OCI-M2 (cell line): Measurements from ENCODE around the gene CPEB4.

Source experiments
- DNase-seq: peaks from one replicate; lab custom pipeline; 2025; ENCODE audit not compliant: unreplicated experiment; lab: John Stamatoyannopoulos, UW

CPEB4 gene

DNA sequence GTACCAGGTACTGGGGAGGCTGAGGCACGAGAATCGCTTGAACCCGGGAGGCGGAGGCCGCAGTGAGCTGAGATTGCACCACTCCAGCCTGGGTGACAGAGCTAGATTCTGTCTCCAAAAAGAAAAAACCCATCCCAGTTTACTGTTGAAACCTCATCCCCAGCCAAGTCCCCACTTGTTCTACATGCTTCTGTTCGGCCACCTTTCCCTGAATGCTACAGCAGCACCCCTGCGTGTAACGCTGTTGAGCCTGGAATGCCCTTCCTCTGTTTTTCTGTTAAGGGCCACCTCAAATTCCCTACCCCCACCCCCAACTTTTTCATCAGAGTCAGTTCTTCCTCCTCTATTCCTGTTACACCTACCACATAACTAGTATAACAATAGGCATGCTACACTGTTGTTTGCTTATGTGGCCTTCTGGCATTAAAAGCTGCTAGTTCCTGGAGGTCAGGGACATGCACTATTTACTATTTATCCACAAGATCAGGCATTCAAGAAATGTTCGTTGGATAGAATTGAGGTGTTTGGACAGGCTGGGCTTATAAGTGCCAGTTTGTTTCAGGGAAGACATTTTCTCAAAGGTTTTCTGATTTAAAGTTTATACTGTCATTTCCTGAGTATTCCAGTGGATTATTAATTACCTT lies 53.7 kb downstream of the CPEB4 start:
- no peak for DNase-seq

DNA sequence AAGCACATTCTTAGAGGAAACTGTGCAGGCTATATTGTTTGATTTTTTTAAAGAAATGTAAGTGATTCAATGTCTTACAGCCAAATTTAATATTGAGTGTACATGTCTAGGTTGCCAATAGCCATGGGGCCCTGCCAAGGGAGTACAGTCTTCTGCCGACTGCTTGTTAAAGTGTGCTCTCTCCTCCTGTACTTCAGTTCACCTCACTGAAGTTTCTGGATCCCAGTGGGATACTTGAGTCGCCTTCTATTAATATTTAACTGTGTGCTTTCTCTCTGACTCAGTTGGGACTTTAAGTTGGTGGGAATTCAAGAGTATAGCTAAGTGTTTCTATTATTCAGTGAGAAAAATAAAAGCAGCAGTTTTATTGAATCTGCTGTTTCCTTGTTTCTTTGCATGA lies 56.4 kb downstream of the CPEB4 start:
- no peak for DNase-seq

DNA sequence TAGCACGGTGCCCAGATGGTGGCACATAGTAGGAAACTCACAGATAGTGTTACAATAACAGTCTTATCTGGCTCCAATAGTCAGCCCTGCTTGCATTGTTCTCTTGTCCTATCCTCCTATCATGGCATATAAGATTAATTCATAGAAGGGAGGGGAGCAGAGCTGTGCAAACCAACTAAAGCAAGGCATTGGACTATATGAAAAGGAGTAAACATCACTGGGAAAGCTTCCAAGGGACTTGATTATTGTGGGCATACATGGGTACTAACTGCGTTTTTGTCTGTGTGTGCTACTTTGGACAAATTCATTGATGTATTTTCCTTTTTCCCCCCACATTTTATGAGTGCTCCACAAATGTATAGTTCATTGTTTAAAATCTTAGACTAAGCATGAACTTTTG lies 57.0 kb downstream of the CPEB4 start:
- no peak for DNase-seq

DNA sequence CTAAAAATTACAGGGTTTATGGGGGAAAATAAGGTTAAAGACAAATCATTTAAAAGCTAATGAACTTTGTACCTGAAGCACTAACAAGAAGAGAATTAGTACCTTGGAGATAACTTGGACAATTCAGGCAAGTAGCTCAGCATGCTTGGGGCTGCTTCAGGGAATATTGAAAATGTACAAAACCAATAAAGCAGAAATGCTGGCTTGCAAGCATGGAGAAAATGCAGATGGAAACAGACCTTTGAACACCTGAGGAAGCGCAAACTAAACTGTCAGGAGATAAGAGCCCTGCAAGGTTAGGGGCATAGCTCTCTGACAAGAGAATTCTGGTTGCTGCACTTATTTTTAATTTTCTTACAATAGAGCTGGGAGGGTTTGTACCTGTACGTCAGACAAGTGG lies 58.2 kb downstream of the CPEB4 start:
- DNase-seq, result no peak

DNA sequence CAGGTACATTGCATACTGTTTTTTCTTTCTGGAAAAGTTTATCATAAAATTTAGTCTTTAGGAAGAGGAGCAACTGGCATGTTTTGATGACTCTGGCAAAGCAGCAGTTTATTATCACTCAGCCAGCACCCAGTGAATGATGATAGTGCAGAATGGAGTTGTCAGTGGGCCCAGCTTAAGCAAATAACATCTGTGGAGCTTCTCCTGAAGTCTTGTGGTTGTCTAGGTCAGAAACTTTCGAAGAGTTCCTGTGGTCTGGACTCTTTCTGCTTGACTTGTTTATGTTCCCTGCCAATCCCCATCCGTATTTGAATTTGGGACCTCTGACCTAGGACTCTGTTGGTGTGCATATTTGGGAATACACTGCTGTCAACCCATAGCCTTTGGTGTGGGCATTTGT lies 62.7 kb downstream of the CPEB4 start:
- no peak for DNase-seq

DNA sequence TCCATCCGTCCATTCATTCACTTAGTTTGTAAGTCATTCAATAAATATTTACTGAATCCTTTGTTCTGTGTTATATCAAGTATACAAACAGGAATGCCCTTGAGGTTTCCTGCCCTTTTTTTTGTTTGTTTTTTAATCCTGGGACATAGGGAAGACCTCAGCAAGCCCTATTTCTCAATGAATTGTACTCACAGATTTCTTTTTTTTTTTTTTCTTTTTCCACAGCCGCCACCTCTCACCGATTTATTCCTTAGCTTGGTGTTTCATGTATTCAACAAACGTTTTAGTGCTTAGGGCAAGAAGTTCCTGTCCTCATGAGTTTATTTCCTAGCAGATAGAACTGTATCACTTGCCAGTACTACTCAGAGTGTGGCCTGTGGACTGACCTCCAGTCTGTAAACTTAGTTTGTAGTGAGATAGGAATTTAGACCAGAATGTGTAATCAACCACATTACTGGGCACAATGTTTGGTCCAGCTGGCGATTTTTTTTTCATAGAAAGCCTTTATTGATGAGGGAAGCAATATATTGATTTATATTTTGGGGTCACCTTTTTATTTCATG lies 65.5 kb downstream of the CPEB4 start:
- no peak for DNase-seq

DNA sequence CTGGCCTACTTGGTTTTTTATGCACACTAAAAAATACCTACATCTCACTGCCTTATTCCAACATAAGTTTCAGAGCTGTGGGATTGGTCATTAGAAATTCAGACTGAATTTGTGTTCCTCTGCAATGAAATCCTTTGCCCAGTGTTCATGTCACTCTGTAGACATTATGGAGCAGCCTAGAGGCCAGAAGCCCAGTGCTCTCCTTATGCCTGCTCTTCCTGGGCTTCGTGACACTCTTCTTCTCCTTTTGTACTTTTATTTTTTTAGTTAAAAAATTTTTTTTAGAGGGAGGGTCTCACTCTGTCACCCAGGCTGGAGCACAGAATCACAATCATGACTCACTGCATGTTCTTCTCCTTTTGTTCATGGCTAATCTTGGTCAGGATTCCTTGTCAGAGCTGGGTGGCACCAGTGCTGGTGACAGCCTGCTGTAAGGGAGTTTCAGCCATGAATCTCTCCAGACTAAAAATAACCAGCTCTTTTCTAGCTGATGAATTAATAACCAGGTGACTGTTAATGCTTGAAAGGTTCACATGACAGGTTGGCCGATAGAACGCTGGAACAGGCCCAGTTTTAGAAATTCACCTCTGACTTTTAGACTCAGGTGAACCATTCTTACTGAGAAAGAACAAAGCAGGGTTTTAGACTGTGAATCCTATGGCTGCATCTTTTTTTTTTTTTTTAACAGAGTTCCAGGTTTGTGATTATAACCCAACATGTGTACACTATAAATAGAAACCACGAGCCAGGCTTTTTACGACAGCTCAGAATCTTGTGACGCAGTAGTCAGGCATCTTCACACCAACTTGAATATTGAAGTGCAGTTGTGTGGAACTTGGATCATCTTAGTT lies 66.7 kb downstream of the CPEB4 start:
- no peak for DNase-seq

DNA sequence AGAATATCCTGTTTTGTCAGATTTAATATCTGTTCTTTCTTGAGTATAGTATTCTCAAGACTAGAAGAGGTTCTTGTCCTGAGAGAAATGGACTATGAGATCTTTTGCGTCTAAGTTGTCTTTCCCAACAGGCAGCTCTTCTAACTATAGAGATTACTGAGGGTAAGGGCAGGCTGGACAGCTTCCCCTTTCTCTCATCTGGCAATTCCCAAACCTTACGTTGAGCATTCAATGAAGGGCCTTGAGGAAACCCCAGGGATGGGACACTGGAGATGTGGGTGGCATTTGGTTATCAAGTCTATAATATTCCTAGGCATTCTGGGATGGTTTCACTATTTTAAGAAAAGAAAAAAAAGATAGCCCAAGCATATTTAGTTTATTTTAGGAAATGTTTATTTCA lies 72.8 kb downstream of the CPEB4 start:
- DNase-seq, result no peak

DNA sequence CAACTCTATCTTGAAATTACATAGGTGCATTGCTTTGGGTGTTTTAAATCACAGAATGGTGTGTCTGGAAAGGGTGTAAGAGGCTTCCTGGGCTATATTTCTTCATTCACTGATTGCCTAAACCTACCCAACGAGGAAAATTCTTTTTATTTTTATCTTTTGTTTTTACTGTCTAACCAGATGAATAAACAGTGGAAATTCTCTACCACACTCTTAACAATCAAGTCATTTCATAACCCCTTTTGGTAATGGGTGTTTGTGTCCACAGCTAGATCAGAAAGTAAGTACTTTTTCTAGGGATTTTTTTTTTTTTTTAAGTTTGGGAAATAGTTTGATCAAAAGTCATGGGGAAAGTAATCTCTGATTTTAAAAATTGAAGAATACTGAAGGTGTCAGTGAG lies 73.3 kb downstream of the CPEB4 start:
- no peak for DNase-seq

DNA sequence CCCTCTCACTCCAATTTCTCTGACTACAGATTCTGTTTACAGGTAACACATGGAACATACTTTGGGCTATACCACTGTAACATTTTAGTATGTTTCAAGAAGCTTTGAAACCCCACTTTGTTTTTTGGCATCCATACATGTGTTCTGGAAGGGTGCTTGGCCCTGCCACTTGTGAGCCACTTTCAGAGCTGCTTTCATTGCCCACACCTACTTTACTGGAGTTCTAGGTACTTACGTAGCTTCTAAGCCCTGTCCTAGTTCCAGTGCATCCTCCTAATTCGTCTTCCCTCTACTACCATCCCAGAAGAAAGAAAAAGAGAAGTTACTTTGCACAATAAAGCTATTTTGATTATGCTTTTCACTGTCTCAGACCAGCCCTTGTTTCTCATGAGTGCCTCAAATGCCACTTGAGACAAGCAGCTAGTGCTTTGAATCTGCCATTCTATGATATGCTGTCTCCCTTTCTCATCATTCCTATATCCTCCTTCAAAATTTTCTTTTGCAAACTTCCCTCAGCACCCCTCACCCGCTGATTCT lies 74.4 kb downstream of the CPEB4 start:
- DNase-seq, result no peak

DNA sequence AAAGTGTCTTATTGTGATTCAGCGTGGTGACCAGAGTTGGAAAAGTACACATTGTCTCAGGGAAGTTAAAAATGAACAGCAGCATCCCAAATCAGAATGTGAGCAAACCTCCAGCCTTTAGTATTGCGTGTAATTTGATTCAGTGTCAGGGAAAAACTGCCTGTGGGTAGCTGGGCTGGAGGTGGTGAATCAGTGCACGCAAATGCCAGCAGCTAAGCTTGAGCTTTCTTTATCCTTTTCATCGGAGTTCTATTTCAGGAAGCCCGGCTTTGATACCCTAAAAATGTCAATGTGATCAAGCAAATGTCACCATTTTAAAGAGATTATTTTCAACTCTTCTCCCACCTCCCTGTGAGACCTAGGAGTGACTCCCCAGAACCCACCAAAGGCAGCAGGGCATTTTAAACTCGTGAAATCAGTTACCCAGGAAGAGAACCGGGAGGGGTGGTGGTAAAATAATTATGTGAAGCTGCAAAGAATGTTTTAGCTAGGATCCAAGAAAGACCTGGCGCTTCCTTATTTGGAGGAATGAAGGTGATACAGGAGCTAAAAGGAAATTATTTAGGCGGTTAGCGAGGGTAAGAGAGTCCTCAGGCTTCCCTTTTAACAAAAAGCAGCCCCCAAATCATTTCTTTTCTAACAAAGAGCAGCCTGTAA lies 75.2 kb downstream of the CPEB4 start:
- no peak for DNase-seq

DNA sequence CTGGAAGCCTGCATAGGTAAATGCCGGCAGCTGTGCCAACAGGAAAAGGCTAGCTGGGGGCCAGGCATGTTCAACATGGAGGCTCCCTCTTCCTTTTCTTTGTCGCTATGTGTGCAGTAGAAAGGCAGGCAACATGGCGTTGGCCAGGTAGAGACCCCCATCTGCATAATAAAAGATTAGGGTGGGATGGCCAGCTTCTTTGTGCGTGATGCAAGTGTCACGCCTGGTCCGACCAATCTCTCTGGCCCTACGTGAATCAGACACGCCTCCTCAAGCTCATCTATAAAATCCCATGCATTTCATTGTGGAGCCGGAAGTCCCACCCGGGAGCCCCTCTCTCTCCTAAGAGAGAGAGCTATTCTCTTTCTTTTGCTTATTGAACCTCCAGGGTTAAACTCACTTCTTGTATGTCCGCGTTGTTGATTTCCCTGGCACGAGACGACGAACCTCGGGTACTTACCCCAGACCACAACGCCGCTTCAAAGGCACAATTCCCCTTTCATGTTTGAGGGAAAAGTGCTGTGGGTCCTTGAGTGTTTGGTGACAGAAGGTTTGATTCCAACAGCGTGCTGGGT lies 75.8 kb downstream of the CPEB4 start:
- DNase-seq, result no peak

DNA sequence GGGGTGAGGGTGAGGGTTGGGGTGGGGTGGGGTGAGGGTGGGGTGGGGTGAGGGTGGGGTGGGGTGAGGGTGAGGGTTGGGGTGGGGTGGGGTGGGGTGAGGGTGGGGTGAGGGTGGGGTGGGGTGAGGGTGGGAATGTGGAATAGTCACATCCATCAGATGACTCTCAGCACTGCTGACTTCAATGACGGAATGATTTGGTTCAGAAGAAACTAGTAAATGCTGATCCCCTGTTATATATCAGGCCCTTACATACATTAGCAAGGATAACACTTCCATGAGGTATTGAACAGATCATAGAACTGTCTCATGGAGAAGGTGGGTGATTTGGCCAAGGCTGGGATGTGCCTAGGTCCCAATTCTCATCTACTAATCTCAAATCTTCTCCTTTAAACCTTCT lies 76.4 kb downstream of the CPEB4 start:
- DNase-seq, result no peak

DNA sequence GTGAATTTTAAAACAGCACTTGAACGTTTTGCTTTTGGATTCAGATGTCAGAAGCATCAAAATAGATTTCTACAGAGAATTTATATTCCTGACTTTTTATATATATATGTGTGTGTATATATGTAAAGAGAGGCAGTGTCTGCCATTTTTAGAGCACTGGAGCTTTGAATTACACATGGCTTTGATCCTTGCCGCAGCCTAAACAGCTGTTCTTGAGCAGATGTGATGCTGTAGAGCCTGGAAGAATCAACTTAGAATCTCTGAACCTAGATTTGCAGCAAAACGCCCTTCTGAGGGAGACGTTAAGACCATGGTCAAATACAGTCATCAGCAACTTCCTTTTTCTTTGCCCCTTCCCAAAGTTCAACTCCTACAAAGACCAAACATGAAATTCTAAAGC lies 79.1 kb downstream of the CPEB4 start:
- no peak for DNase-seq

DNA sequence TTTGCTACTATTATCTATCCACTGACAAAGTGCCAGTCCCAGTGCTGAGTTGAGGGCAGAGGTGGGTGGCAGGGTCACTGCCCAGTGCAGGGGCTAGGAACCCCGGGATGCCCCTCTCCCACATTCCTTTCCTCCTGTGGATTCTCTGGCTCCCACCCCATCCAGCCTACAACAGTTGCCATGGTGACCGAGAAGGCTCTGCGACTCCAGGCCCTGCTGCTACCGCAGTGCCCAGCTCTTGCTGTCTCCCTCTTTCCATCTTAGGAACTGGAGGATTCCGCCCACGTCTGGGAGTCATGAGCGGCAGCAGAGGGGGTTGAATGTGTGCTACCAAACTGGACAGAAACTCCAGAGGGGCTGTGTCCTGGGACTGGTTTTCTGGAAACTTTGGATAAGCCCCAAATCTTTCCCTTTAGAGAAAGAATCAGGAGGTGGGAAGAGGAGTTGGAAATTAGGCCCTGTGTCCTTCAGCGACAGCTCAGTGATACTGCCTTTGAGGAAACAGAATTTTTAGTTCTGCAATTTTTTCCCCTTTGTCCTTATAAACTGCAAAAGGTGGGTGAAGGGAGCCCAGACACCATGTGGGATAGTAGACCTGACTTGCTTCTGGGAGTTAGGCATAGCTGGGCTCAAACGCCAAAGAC lies 80.1 kb downstream of the CPEB4 start:
- DNase-seq, result no peak

DNA sequence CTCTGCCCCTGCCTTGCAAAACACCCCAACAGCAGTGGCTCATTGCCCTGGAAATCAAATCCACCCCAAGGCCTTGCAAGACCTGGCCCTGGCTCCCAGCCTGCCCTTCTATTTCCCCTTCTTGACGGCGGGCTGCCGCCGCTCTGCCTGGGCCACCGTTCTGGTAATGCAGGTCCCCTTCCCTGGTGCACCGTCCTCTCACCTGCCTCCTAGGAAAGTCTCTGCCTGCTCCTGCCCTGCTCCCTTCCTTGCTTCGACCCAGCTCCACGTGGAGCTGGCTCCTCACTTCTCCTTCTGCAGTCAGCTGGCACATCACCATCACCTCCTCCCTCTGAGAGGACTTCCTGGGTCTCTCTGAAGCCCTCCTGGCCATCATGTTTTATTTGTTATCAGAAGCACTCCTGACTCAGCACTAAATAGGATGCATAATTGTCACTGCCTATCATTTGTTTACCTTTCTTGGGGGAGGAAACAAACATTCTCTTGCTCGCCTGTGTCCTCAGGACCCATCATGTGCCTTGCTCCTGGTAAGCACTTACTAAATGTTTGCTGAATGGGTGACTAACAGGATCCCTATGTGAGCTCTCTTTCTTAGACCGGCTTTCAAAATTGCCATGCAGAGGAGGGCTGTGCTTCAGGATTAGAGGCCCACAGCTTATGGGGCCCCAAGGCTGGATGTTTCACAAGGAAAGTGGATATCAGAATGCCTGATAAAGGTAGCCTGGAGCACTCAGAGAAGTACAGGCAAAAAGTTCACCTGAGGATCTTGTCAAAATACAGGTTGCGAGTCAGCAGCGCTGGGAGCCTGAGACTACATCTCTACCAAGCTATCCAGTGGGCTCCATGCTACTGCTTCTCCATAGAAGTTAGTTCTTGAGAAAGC lies 81.3 kb downstream of the CPEB4 start:
- no peak for DNase-seq

DNA sequence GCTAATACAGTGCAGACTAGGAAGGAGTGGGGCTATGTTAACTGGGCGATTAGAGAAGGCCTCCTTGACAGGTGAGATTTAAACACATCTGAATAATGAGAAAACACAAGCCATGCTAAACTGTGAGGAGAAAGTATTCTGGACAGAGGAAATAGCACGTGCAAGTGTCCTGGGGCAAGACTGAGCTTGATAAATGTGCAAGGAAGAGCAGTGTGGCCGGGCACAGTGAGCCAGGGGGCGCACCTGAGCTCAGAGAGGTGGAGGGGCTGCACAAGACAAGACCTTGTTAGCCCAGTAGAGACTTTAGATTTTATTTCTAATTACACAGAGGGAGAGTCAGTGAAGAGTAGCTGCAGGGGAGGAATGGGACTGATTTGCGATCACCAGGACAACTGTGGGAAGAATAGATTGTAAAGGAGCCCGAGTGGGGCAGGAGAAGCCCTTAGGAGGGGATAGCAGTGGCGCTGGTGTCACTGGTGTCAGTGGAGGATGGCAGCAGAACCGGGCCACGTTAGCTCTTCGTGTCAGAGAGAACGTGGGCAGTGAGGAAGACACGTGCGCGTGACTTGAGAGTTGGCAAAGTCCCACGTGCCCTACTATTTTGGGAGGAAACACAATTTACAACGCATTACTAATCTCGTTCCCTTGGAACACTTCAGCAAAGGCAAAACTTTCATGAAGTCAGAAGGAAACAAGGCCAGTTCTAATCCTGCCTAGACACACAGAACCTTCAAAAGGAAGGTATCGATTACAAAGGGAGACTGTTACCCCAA lies 82.9 kb downstream of the CPEB4 start:
- DNase-seq, result no peak

DNA sequence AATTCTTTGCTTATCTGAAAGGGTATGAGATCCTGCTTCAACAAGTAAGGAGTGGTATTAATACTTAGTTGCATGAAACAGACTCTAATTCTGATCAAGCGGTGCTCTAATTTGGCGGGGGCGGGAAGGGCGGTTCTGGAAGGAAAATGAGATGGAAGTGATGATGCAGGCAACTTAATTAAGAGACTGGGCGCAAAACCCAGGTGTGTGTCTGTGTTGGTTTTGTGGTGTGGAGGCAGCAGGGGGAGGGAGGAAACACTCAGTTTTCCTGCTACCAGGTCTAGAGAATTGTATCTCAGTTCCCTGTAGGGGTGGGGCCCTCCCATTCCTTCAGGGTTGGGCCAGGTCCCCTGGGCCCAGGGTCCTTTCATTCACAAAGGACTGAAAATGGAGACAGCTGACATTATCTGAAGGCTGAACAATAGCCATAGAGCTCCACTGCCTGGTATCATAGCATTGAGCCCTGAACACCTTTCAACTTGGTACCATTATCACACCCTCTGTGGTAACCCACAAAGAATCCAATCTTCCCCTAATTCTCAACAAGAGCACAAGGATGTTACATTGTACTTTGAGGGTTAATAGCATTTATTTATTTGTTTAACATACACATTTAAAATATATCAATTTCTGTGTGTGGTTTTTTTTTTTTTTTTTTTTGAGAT lies 83.7 kb downstream of the CPEB4 start:
- no peak for DNase-seq

DNA sequence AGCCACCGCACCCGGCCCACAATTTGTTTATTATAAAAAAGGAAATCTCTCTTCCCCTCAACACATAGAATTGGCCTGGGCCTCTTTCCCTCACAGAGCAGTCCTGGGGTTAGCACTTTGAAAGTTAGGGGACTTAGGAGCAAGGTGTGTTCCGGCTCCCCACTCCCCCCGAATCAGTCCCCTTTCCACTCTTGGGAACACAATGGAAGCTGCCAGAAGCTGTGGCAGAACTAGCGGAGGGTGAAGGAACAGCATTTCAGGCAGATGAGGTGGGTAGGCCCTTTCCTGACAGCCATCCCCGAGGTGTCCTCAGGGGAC lies 84.4 kb downstream of the CPEB4 start:
- DNase-seq, result no peak
